GM23338 (cell line): ENCODE results near the gene PARD6A. TPM values are rescaled to one million over a fixed set of nuclear protein-coding genes. Genes with fewer than 3 reads are reported as not detected.

ENCODE experiments used
- ATAC-seq: fragments of 200-7000 bp; cut with Tn5 transposase; 3 replicates; pipeline ENCODE4 v1.9.1; 2020
- DNase-seq: peaks from one replicate; pipeline ENCODE4 v3.0.0-alpha.2; 2015; ENCODE audit warnings: low spot score
- H2AFZ ChIP-seq: fragments of 200-600 bp; sonication (generic); 2 replicates; pipeline ENCODE4 v1.8.0; 2016; ENCODE audit warnings: antibody characterized with exemption, mild to moderate bottlenecking, moderate library complexity
- H3F3A ChIP-seq: fragments of 200-600 bp; sonication (generic); replicated peaks from 2 replicates; pipeline ENCODE4 v1.8.0; 2017; ENCODE audit warnings: antibody characterized with exemption, mixed run types, low read depth
- H3K27ac ChIP-seq: fragments of 200-600 bp; sonication (generic); 2 replicates; pipeline ENCODE4 v1.6.1; 2016; ENCODE audit warnings: low read depth
- H3K27me3 ChIP-seq: fragments of 200-600 bp; sonication (generic); 2 replicates; pipeline ENCODE4 v1.8.0; 2016; ENCODE audit warnings: mild to moderate bottlenecking, mixed run types, moderate library complexity; ENCODE audit not compliant: insufficient read depth
- H3K36me3 ChIP-seq: fragments of 200-600 bp; sonication (generic); 2 replicates; pipeline ENCODE4 v1.8.0; 2016; ENCODE audit warnings: mild to moderate bottlenecking; ENCODE audit not compliant: insufficient read depth
- H3K4me1 ChIP-seq: fragments of 200-600 bp; sonication (generic); 2 replicates; pipeline ENCODE4 v1.8.0; 2016; ENCODE audit warnings: mild to moderate bottlenecking, moderate library complexity; ENCODE audit not compliant: insufficient read depth
- H3K4me2 ChIP-seq: fragments of 200-600 bp; sonication (generic); 2 replicates; pipeline ENCODE4 v1.7.1; 2017; ENCODE audit warnings: mixed run types
- H3K4me3 ChIP-seq: fragments of 200-600 bp; sonication (generic); 2 replicates; pipeline ENCODE4 v1.6.1; 2016; ENCODE audit warnings: mixed run types
- H3K79me2 ChIP-seq: fragments of 200-600 bp; sonication (generic); replicated peaks from 2 replicates; pipeline ENCODE4 v1.8.0; 2017; ENCODE audit warnings: mild to moderate bottlenecking; ENCODE audit not compliant: insufficient read depth
- H3K9me2 ChIP-seq: fragments of 200-600 bp; sonication (generic); 2 replicates; pipeline ENCODE4 v1.8.0; 2017; ENCODE audit not compliant: insufficient read depth
- H4K20me1 ChIP-seq: fragments of 200-600 bp; sonication (generic); replicated peaks from 2 replicates; pipeline ENCODE4 v1.8.0; 2017; ENCODE audit warnings: mild to moderate bottlenecking; ENCODE audit not compliant: insufficient read depth
- H3K27ac Mint-ChIP-seq: 2 replicates; pipeline ENCODE4 v1.8.0; 2020; ENCODE audit warnings: inconsistent platforms, mild to moderate bottlenecking, moderate library complexity, mixed read lengths
- H3K27me3 Mint-ChIP-seq: 3 replicates; pipeline ENCODE4 v1.8.0; 2022; ENCODE audit warnings: low read depth, mild to moderate bottlenecking, moderate library complexity, mixed read lengths, inconsistent platforms; ENCODE audit not compliant: insufficient read depth, poor library complexity
- H3K36me3 Mint-ChIP-seq: 3 replicates; pipeline ENCODE4 v1.8.0; 2021; ENCODE audit warnings: low read depth, mild to moderate bottlenecking, inconsistent platforms, moderate library complexity, mixed read lengths
- H3K4me1 Mint-ChIP-seq: 3 replicates; pipeline ENCODE4 v1.8.0; 2020; ENCODE audit warnings: mild to moderate bottlenecking, inconsistent platforms, mixed read lengths
- H3K4me3 Mint-ChIP-seq: 3 replicates; pipeline ENCODE4 v1.8.0; 2021; ENCODE audit warnings: moderate library complexity, mild to moderate bottlenecking, inconsistent platforms, mixed read lengths
- H3K9me3 Mint-ChIP-seq: 3 replicates; pipeline ENCODE4 v1.8.0; 2020; ENCODE audit warnings: moderate library complexity, mild to moderate bottlenecking, inconsistent platforms, mixed read lengths
- CREB1 ChIP-seq: fragments of 250-450 bp; sonication (Bioruptor Pico); IDR thresholded peaks from 2 replicates; pipeline ENCODE4 v1.5.0; 2020; ENCODE audit warnings: low read depth, mild to moderate bottlenecking, moderate library complexity
- CTCF ChIP-seq, 2 experiments: fragments of 200-600 bp in 1 of 2; sonication (generic) in 1 of 2; conservative IDR thresholded peaks; 2 replicates each; pipeline versions ENCODE4 v1.5.1 to v1.6.1; 2016 to 2017; ENCODE audit warnings: antibody characterized with exemption in 2 of 2, low read depth in 2 of 2, mild to moderate bottlenecking in 2 of 2, moderate library complexity in 1 of 2
- ETS1 ChIP-seq: IDR thresholded peaks from 2 replicates; pipeline ENCODE4 v1.6.1; 2016; ENCODE audit warnings: antibody characterized with exemption
- EZH2phosphoT487 ChIP-seq: fragments of 200-600 bp; sonication (generic); IDR thresholded peaks from one replicate; pipeline ENCODE4 v1.8.1; 2018; ENCODE audit warnings: antibody characterized with exemption; ENCODE audit not compliant: unreplicated experiment
- JUNB ChIP-seq: IDR thresholded peaks from one replicate; pipeline ENCODE4 v1.6.1; 2016; ENCODE audit warnings: antibody characterized with exemption; ENCODE audit not compliant: unreplicated experiment
- NANOG ChIP-seq: IDR thresholded peaks from 2 replicates; pipeline ENCODE4 v1.6.1; 2016; ENCODE audit warnings: antibody characterized with exemption, borderline replicate concordance
- POLR2AphosphoS5 ChIP-seq: IDR thresholded peaks from 2 replicates; pipeline ENCODE4 v1.6.1; 2016; ENCODE audit warnings: antibody characterized with exemption, low read depth
- REST ChIP-seq: IDR thresholded peaks from one replicate; pipeline ENCODE4 v1.6.1; 2018; ENCODE audit warnings: antibody characterized with exemption; ENCODE audit not compliant: unreplicated experiment
- ZNF114 ChIP-seq: fragments of 250-450 bp; sonication (Bioruptor Pico); IDR thresholded peaks from 2 replicates; pipeline ENCODE4 v1.5.0; 2020; ENCODE audit warnings: mild to moderate bottlenecking, moderate library complexity
- ZNF331 ChIP-seq: fragments of 250-450 bp; sonication (Bioruptor Pico); IDR thresholded peaks from 2 replicates; pipeline ENCODE4 v1.5.0; 2020; ENCODE audit warnings: low read depth, mild to moderate bottlenecking, moderate library complexity
- ZNF462 ChIP-seq: fragments of 250-450 bp; sonication (Bioruptor Pico); IDR thresholded peaks from 2 replicates; pipeline ENCODE4 v1.5.0; 2020; ENCODE audit warnings: mild to moderate bottlenecking, moderate library complexity
- polyA plus RNA-seq: library from polyadenylated mRNA; unstranded; fragments of >200 nt; fragmentation: Nextera tagmentation; extraction: Ambion mirVana; gene quantifications from 2 replicates; pipeline ENCODE4 v1.2.1, GENCODE V29; 2016
- total RNA-seq: library from RNA; depleted of rRNA; stranded (reverse); fragments of >200 nt; shearing (Covaris generic); gene quantifications from 2 replicates; pipeline ENCODE4 v1.2.3, GENCODE V29; 2014

The PARD6A gene
- total and polyA plus RNA-seq, 2 experiments from 2014 or later = 11.1 to 15.7 TPM

- TF ChIP-seq ZNF114 (no peak), CTCF (conservative IDR thresholded peaks at IDR 0.05; ENCODE audit: low read depth in 2 of 2) (no peak), CREB1 (CRISPR knock-in tag) (no peak), NANOG (no peak)
Observed at GRCh38 chr16:67632415-67633172, 28.2 kb upstream of the PARD6A start (continued).

GRCh38 chr16:67636713-67637112 is 24.0 kb upstream of the PARD6A start:
- H3K4me2 ChIP-seq = no peak overlapping the region
- no peaks in the 10 kb centered on the region for H3K4me1 Mint-ChIP-seq
- H3K27me3 ChIP-seq = no peaks in the 10 kb centered on the region
- H4K20me1 ChIP-seq = no peaks in the 10 kb centered on the region; the same call in 1 of the 2 replicates
- H3K4me3 ChIP-seq = no peak overlapping the region
- no peaks in the 10 kb centered on the region for H3K9me3 Mint-ChIP-seq
- H3K4me1 ChIP-seq = no peaks in the 10 kb centered on the region
- no peak overlapping the region for H2AFZ ChIP-seq
- no peak overlapping the region for H3K4me3 Mint-ChIP-seq
- H3K27me3 Mint-ChIP-seq = peaks cover 4% of the 10 kb centered on the region
- peaks cover 7% of the 10 kb centered on the region; the same call in 1 of the 2 replicates for H3K79me2 ChIP-seq
- peaks cover 32% of the 10 kb centered on the region for H3K36me3 ChIP-seq
- DNase-seq (no peak), ATAC-seq (no peak)
- H3K27ac ChIP-seq = no peak overlapping the region
- H3K9me2 ChIP-seq = no peaks in the 10 kb centered on the region
- H3F3A ChIP-seq = peaks cover 3% of the 10 kb centered on the region; the same call in 1 of the 2 replicates
- no peak overlapping the region for H3K27ac Mint-ChIP-seq
- peaks cover 66% of the 10 kb centered on the region for H3K36me3 Mint-ChIP-seq
- TF ChIP-seq REST (no peak), ZNF462 (CRISPR knock-in tag) (no peak), POLR2AphosphoS5 (no peak), ETS1 (no peak), NANOG (no peak), ZNF114 (no peak), EZH2phosphoT487 (no peak), JUNB (no peak), ZNF331 (CRISPR knock-in tag) (no peak)
